OCI-LY1 (cell line): Measurements from ENCODE around the gene LMBRD1.

Experiments used
- EZH2 ChIP-seq: fragments of 200-600 bp; sonication (generic), shearing (Covaris generic); IDR thresholded peaks from 2 replicates; pipeline ENCODE4 v1.8.0; 2017; ENCODE audit warnings: borderline replicate concordance, mixed run types, mild to moderate bottlenecking, antibody characterized with exemption, low read length, moderate library complexity, mixed read lengths
- TF ChIP-seq, protein P1 (sequence below): fragments of 200-600 bp; sonication (generic), shearing (Covaris generic); IDR thresholded peaks from 2 replicates; pipeline ENCODE4 v1.5.1; 2017; ENCODE audit warnings: mild to moderate bottlenecking, antibody characterized with exemption, low read length, moderate library complexity, mixed read lengths

DNA sequence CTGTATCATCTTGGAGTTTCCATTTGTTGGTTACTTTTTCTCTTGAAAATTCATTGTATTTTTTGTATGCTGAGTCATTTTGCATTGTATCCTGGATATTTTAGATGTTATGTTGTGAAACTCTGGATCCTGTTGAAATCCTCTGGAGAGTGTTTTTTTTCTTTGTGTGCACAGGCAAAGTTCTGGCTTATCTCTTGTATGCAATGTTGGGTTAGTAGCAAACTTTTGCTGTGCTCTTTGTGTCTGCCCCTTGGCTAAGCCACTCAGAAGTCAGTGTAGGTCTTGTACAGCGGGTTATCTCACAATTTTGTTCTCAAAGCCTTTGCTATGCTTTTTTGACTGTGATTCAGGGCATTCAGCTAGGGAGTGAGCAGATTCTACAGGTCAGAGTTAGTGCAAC, 29.1 kb upstream of the LMBRD1 start:
- TF ChIP-seq, protein P1, sequence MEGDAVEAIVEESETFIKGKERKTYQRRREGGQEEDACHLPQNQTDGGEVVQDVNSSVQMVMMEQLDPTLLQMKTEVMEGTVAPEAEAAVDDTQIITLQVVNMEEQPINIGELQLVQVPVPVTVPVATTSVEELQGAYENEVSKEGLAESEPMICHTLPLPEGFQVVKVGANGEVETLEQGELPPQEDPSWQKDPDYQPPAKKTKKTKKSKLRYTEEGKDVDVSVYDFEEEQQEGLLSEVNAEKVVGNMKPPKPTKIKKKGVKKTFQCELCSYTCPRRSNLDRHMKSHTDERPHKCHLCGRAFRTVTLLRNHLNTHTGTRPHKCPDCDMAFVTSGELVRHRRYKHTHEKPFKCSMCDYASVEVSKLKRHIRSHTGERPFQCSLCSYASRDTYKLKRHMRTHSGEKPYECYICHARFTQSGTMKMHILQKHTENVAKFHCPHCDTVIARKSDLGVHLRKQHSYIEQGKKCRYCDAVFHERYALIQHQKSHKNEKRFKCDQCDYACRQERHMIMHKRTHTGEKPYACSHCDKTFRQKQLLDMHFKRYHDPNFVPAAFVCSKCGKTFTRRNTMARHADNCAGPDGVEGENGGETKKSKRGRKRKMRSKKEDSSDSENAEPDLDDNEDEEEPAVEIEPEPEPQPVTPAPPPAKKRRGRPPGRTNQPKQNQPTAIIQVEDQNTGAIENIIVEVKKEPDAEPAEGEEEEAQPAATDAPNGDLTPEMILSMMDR, result no peak
- no peak for TF ChIP-seq EZH2
